Measurements from ENCODE around the gene ABCA9. TPM values are rescaled to one million over a fixed set of nuclear protein-coding genes. Genes with fewer than 3 reads are reported as not detected.

ABCA9 gene
- total and polyA plus RNA-seq, 12 donors, result 1.7 to 14.8 (median 5.2) TPM

DNA sequence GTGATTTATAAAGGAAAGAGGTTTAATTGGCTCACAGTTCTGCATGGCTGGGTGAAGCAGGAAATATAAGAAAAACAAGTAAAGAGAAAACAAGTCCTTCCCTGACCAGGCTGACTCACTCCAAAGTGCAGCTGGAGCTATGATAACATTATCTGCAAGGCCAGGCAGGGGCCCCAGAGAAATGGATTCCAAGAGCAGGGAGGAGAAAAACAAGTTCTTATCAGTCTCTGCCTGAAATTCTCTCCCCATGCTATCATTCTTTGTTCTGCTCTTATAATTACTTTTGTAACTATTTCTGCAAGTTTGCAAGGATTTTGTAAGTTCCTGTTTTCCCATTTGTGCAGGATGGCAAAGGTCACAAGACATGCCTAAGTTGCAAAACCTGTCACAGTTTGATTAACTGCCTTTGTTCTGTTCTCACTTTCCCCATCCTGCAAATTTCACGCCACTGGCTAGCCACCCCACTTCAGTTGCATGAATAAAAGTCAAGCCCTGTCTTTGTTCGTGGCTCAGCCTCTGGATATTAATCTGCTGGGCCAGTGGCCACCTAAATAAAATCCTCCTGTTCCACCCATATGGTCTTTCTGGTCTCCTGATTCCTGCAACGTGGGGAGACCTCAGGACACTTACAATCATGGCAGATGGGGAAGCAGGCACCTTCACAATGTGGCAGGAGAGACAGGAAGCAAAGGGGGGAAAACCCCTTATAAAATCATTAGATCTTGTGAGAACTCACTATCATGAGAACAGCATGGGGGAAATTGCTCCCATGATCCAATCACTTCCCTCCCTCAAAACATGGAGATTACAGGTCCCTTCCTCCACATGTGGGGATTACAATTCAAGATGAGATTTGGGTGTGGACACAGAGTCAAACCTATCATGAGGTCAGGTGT lies 13.1 kb downstream of the ABCA9 start:
- DNase-seq, result peak; percentile 66 to 94 (median 89)
- Histone ChIP-seq H3K27me3 (no peaks in the 10 kb centered on the region), H3K27ac (peak overlapping the region; percentile 62 to 86 (median 77)), H3K9me3 (replicated peaks in 1 of 3) (no peaks in the 10 kb centered on the region), H3K4me3 (no peak overlapping the region), H3K4me1 (replicated peaks in 1 of 2) (peaks cover 23 to 41% of the 10 kb centered on the region in 2 donors), H3K36me3 (replicated peaks in 1 of 2) (no peaks in the 10 kb centered on the region)
- TF ChIP-seq, protein P1, sequence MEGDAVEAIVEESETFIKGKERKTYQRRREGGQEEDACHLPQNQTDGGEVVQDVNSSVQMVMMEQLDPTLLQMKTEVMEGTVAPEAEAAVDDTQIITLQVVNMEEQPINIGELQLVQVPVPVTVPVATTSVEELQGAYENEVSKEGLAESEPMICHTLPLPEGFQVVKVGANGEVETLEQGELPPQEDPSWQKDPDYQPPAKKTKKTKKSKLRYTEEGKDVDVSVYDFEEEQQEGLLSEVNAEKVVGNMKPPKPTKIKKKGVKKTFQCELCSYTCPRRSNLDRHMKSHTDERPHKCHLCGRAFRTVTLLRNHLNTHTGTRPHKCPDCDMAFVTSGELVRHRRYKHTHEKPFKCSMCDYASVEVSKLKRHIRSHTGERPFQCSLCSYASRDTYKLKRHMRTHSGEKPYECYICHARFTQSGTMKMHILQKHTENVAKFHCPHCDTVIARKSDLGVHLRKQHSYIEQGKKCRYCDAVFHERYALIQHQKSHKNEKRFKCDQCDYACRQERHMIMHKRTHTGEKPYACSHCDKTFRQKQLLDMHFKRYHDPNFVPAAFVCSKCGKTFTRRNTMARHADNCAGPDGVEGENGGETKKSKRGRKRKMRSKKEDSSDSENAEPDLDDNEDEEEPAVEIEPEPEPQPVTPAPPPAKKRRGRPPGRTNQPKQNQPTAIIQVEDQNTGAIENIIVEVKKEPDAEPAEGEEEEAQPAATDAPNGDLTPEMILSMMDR (IDR thresholded peaks at IDR 0.05), result no peak
- peak in 1 of 2 donors; percentile 36 for TF ChIP-seq POLR2A (IDR thresholded peaks at IDR 0.05)
- WGBS, 4 donors, result 0 to 13% (median 4%) methylated on average over 3 of the region's 3 CpGs
- intact Hi-C loops (cut with DNase I), result no loop called here

DNA sequence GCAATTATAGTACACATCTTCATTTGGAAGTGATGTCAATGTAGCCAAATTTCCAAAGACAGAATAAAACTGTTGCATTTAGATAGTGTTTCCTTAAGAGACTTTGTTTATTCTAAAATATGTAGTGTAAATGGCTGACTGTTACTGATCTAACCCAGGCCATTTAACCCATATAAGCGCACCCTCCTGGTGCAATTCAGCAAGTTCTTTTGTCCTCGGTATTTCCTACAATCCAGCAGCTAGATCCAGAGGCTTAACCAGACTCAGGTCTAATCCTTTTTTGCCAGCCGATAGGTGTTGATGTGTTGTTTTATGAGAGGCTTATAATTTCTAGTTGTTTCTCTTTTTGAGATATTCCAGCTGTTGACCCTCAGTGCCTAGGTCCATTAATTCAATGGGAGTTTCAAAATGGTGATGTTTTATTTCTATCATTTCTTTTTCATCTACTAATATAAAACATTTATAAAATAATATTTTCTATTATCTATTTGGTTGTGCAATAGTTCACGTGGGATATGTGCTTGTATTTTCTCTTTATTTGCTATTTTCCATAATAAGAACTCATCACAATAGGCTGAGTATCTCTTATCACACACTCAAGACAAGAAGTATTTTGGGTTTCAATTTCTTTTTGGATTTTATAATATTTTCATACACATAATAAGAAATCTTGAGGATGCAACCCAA lies 14.5 kb downstream of the ABCA9 start:
- Histone ChIP-seq H3K27ac (peak overlapping the region in 1 of 5 donors; percentile 83), H3K36me3 (replicated peaks in 1 of 2) (no peaks in the 10 kb centered on the region), H3K4me1 (replicated peaks in 1 of 2) (peaks cover 23 to 36% of the 10 kb centered on the region in 2 donors), H3K27me3 (no peaks in the 10 kb centered on the region), H3K4me3 (no peak overlapping the region), H3K9me3 (replicated peaks in 1 of 3) (no peaks in the 10 kb centered on the region)
- intact Hi-C loops (cut with DNase I), result no loop called here
- no peak for DNase-seq
- no peak for TF ChIP-seq POLR2A (IDR thresholded peaks at IDR 0.05)
- TF ChIP-seq, protein P1 (IDR thresholded peaks at IDR 0.05), result no peak
- WGBS, 4 donors, result 75 to 81% (median 79%) methylated on average over 4 of the region's 4 CpGs

DNA sequence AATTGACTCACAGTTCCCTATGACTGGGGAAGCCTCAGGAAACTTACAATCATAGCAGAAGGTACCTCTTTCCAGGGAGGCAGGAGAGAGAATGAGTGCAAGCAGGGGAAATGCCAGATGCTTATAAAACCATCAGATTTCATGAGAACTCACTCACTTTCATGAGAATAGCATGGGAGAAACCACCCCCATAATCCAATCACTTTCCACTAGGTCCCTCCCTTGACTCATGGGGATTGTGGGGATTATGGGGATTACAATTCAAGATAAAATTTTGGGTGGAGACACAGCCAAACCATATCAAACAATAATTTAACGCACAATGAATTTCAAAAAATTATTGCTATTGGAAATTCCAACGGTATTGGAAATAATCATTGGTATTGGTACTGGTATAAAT lies 15.1 kb downstream of the ABCA9 start:
- WGBS, 4 donors, result 97 to 100% (median 98%) methylated on average over 2 of the region's 2 CpGs
- H3K27me3 ChIP-seq, result no peaks in the 10 kb centered on the region
- intact Hi-C loops (cut with DNase I), result no loop called here
- no peak overlapping the region for H3K27ac ChIP-seq
- H3K4me3 ChIP-seq, result no peak overlapping the region
- TF ChIP-seq, protein P1 (IDR thresholded peaks at IDR 0.05), result no peak
- TF ChIP-seq POLR2A (IDR thresholded peaks at IDR 0.05), result no peak
- no peaks in the 10 kb centered on the region for H3K9me3 ChIP-seq (replicated peaks in 1 of 3)
- DNase-seq, result no peak
- H3K36me3 ChIP-seq (replicated peaks in 1 of 2), result no peaks in the 10 kb centered on the region
- peaks cover 17 to 30% of the 10 kb centered on the region in 2 donors for H3K4me1 ChIP-seq (replicated peaks in 1 of 2)

DNA sequence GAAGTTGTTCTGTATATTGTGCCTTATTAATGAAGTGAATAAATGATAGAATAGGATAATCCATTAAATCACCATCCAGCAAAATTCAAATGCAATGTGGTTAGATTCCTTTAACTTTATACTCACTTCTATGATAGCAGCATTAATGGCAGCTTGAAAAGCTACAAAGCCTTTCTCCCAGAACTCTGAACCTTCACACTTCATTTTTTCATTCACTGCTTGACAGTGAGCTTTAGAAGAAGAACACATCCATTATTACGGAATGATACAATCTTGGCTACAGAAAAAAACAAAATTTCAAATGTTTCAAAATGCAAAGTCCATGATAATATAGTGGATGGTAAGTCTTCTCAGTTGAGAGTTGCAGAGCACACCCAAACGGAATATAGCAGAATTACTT lies 16.4 kb downstream of the ABCA9 start:
- no peaks in the 10 kb centered on the region for H3K27me3 ChIP-seq
- intact Hi-C loops (cut with DNase I), result no loop called here
- TF ChIP-seq, protein P1 (IDR thresholded peaks at IDR 0.05), result no peak
- TF ChIP-seq POLR2A (IDR thresholded peaks at IDR 0.05), result no peak
- 96 to 100% (median 97%) methylated on average over 2 of the region's 2 CpGs for WGBS, 4 donors
- peaks cover 15 to 26% of the 10 kb centered on the region in 2 donors for H3K4me1 ChIP-seq (replicated peaks in 1 of 2)
- no peaks in the 10 kb centered on the region for H3K9me3 ChIP-seq (replicated peaks in 1 of 3)
- H3K27ac ChIP-seq, result no peak overlapping the region
- H3K4me3 ChIP-seq, result no peak overlapping the region
- DNase-seq, result no peak
- no peaks in the 10 kb centered on the region for H3K36me3 ChIP-seq (replicated peaks in 1 of 2)

Data from adrenal gland (tissue), 12 donors.